HEK293 (cell line): ENCODE measurements around the gene TMED6.

Experiments
- BCL11B ChIP-seq: fragments of 450-650 bp; formaldehyde crosslinking; IDR thresholded peaks from 2 replicates; pipeline ENCODE4 v1.5.1; 2016; ENCODE audit warnings: low read depth, missing biosample characterization, missing genetic modification characterization
- FEZF1 ChIP-seq: fragments of 450-650 bp; formaldehyde crosslinking; IDR thresholded peaks from 2 replicates; pipeline ENCODE4 v1.5.1; 2016; ENCODE audit warnings: missing biosample characterization, missing genetic modification characterization
- GLI2 ChIP-seq: fragments of 450-650 bp; formaldehyde crosslinking; IDR thresholded peaks from 2 replicates; pipeline ENCODE4; 2017; ENCODE audit warnings: missing biosample characterization, missing genetic modification characterization, low read depth, borderline replicate concordance
- GLIS1 ChIP-seq: fragments of 450-650 bp; formaldehyde crosslinking; IDR thresholded peaks from 2 replicates; pipeline ENCODE4 v1.5.1; 2016; ENCODE audit warnings: missing biosample characterization, missing genetic modification characterization
- MEIS1 ChIP-seq: sonication (generic); formaldehyde crosslinking; IDR thresholded peaks from 2 replicates; pipeline ENCODE4 v1.8.1; 2022; ENCODE audit warnings: missing genetic modification reagents, mild to moderate bottlenecking, borderline replicate concordance
- SCRT2 ChIP-seq: fragments of 450-650 bp; formaldehyde crosslinking; IDR thresholded peaks from 2 replicates; pipeline ENCODE4 v1.5.1; 2016; ENCODE audit warnings: missing biosample characterization, missing genetic modification characterization
- SETDB1 ChIP-seq: IDR thresholded peaks from one replicate; pipeline ENCODE4 v1.6.1; 2017; ENCODE audit warnings: mild to moderate bottlenecking, low read length, moderate library complexity, mixed read lengths; ENCODE audit not compliant: insufficient read length
- ZFHX2 ChIP-seq: fragments of 450-650 bp; formaldehyde crosslinking; conservative IDR thresholded peaks from 2 replicates; pipeline ENCODE4 v1.5.1; 2016; ENCODE audit warnings: missing biosample characterization, missing genetic modification characterization
- ZFP41 ChIP-seq: fragments of 450-650 bp; formaldehyde crosslinking; IDR thresholded peaks from 2 replicates; pipeline ENCODE4 v1.5.1; 2016; ENCODE audit warnings: missing biosample characterization, missing genetic modification characterization, borderline replicate concordance
- ZNF292 ChIP-seq: fragments of 450-650 bp; formaldehyde crosslinking; IDR thresholded peaks from 2 replicates; pipeline ENCODE4 v1.5.1; 2016; ENCODE audit warnings: low read depth, missing biosample characterization, missing genetic modification characterization, borderline replicate concordance
- ZNF37A ChIP-seq: fragments of 450-650 bp; IDR thresholded peaks from 2 replicates; pipeline ENCODE4 v1.5.1; 2018; ENCODE audit warnings: missing biosample characterization, missing genetic modification characterization
- ZNF416 ChIP-seq: fragments of 450-650 bp; formaldehyde crosslinking; IDR thresholded peaks from 2 replicates; pipeline ENCODE4 v1.5.1; 2016; ENCODE audit warnings: missing biosample characterization, missing genetic modification characterization
- ZNF426 ChIP-seq: fragments of 450-650 bp; formaldehyde crosslinking; IDR thresholded peaks from 2 replicates; pipeline ENCODE4 v1.5.1; 2017; ENCODE audit warnings: missing biosample characterization, missing genetic modification characterization, mild to moderate bottlenecking, inconsistent platforms, moderate library complexity
- ZNF510 ChIP-seq: fragments of 450-650 bp; formaldehyde crosslinking; IDR thresholded peaks from 2 replicates; pipeline ENCODE4 v1.5.1; 2018; ENCODE audit warnings: mild to moderate bottlenecking, missing genetic modification characterization, missing biosample characterization; ENCODE audit not compliant: insufficient replicate concordance
- ZNF561 ChIP-seq: fragments of 450-650 bp; IDR thresholded peaks from 2 replicates; pipeline ENCODE4 v1.5.1; 2018; ENCODE audit warnings: missing biosample characterization, missing genetic modification characterization, borderline replicate concordance
- ZNF571 ChIP-seq: fragments of 450-650 bp; formaldehyde crosslinking; IDR thresholded peaks from 2 replicates; pipeline ENCODE4 v1.5.0; 2017; ENCODE audit warnings: missing biosample characterization, missing genetic modification characterization
- ZNF596 ChIP-seq: fragments of 450-650 bp; IDR thresholded peaks from 2 replicates; pipeline ENCODE4 v1.5.0; 2018; ENCODE audit warnings: missing biosample characterization, mild to moderate bottlenecking, missing genetic modification characterization, moderate library complexity
- ZNF664 ChIP-seq: fragments of 450-650 bp; formaldehyde crosslinking; IDR thresholded peaks from 2 replicates; pipeline ENCODE4 v1.5.1; 2016; ENCODE audit warnings: missing biosample characterization, missing genetic modification characterization
- ZNF768 ChIP-seq: fragments of 450-650 bp; formaldehyde crosslinking; IDR thresholded peaks from 2 replicates; pipeline ENCODE4 v1.5.1; 2018; ENCODE audit warnings: missing biosample characterization, mild to moderate bottlenecking, missing genetic modification characterization
- ZSCAN16 ChIP-seq: fragments of 450-650 bp; formaldehyde crosslinking; IDR thresholded peaks from 2 replicates; pipeline ENCODE4 v1.5.1; 2016; ENCODE audit warnings: missing biosample characterization, missing genetic modification characterization
- TF ChIP-seq, protein P1 (sequence below): fragments of 450-650 bp; formaldehyde crosslinking; IDR thresholded peaks from 2 replicates; pipeline ENCODE4 v1.5.1; 2016; ENCODE audit warnings: missing biosample characterization, missing genetic modification characterization
- TF ChIP-seq, protein P2 (sequence below): fragments of 450-650 bp; formaldehyde crosslinking; IDR thresholded peaks from 2 replicates; pipeline ENCODE4 v1.5.1; 2016; ENCODE audit warnings: missing biosample characterization, missing genetic modification characterization
- TF ChIP-seq, protein P3 (sequence below): fragments of 450-650 bp; formaldehyde crosslinking; IDR thresholded peaks from 2 replicates; pipeline ENCODE4 v1.5.1; 2016; ENCODE audit warnings: missing biosample characterization, missing genetic modification characterization
- TF ChIP-seq, protein P4 (sequence below): fragments of 450-650 bp; IDR thresholded peaks from 2 replicates; pipeline ENCODE4 v1.5.1; 2018; ENCODE audit warnings: missing biosample characterization, missing genetic modification characterization
- TF ChIP-seq, protein P5 (sequence below): fragments of 450-650 bp; formaldehyde crosslinking; IDR thresholded peaks from 2 replicates; pipeline ENCODE4 v1.5.1; 2016; ENCODE audit warnings: missing biosample characterization, missing genetic modification characterization
- TF ChIP-seq, protein P6 (sequence below): fragments of 450-650 bp; formaldehyde crosslinking; IDR thresholded peaks from 2 replicates; pipeline ENCODE4 v1.5.1; 2017; ENCODE audit warnings: missing biosample characterization, missing genetic modification characterization

Gene TMED6

DNA sequence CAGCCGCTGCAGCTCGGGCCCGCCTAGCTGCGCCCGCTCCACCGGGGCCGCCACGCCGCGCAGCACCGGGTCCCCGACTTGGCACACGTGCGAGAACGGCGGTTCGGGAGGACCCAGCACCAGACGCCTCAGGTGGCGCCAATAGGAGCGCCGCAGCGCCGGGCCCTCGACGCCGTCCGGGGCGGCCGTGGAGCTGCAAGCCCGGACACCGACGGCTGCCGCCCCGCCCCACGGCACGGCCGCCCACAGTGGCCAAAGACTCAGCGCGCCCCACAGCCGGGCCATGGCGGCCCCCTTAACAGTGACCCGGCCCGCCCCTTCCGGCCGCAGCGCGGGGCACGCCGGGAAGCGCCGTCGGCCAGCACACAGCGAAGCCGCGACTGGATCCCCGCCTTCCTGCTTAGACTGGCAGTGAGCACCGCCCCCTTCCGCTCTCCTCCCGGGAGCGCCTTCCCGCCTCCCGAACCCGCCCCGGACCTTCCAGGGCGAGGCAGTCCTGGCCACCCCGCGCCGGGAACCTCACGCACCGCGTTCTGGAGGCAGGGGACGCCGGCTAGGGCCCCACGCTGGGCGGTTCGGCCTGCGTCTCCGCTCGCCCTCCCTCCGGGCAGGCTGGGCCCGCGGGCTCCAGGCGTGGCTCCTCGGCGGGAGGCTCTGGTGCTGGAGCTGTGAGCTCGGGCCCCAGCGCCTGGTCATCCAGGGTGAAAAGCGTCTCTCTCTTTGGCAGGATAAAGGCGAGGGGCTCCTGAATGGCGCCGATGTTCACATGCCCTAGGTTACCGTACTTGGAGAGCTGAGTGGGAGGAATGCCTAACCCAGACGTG is 21.1 kb downstream of the TMED6 start, which contains the start of gene PDF (continued):
- TF ChIP-seq ZNF416 (tag by site-specific recombination) (no peak), ZSCAN16 (tag by site-specific recombination) (no peak), ZNF664 (tag by site-specific recombination) (no peak), ZNF292 (tag by site-specific recombination) (no peak), BCL11B (no peak), ZNF768 (0 out of 2 replicates have a peak, but pooled peaks have one; percentile 7), ZNF571 (no peak), SCRT2 (tag by site-specific recombination) (no peak), GLI2 (tag by site-specific recombination) (no peak), ZNF596 (no peak), MEIS1 (CRISPR knock-in tag) (no peak), SETDB1 (no peak), GLIS1 (peak; percentile 77), ZFP41 (no peak), ZNF37A (tag by site-specific recombination) (no peak), ZNF510 (tag by site-specific recombination) (no peak), FEZF1 (no peak), ZNF426 (tag by site-specific recombination) (no peak), ZFHX2 (no peak; the same call in none of the 2 replicates), ZNF561 (no peak; the same call in 1 of the 2 replicates)
- TF ChIP-seq, protein P1, sequence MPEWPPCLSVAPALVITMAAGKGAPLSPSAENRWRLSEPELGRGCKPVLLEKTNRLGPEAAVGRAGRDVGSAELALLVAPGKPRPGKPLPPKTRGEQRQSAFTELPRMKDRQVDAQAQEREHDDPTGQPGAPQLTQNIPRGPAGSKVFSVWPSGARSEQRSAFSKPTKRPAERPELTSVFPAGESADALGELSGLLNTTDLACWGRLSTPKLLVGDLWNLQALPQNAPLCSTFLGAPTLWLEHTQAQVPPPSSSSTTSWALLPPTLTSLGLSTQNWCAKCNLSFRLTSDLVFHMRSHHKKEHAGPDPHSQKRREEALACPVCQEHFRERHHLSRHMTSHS (tag by site-specific recombination) = no peak
- TF ChIP-seq, protein P2, sequence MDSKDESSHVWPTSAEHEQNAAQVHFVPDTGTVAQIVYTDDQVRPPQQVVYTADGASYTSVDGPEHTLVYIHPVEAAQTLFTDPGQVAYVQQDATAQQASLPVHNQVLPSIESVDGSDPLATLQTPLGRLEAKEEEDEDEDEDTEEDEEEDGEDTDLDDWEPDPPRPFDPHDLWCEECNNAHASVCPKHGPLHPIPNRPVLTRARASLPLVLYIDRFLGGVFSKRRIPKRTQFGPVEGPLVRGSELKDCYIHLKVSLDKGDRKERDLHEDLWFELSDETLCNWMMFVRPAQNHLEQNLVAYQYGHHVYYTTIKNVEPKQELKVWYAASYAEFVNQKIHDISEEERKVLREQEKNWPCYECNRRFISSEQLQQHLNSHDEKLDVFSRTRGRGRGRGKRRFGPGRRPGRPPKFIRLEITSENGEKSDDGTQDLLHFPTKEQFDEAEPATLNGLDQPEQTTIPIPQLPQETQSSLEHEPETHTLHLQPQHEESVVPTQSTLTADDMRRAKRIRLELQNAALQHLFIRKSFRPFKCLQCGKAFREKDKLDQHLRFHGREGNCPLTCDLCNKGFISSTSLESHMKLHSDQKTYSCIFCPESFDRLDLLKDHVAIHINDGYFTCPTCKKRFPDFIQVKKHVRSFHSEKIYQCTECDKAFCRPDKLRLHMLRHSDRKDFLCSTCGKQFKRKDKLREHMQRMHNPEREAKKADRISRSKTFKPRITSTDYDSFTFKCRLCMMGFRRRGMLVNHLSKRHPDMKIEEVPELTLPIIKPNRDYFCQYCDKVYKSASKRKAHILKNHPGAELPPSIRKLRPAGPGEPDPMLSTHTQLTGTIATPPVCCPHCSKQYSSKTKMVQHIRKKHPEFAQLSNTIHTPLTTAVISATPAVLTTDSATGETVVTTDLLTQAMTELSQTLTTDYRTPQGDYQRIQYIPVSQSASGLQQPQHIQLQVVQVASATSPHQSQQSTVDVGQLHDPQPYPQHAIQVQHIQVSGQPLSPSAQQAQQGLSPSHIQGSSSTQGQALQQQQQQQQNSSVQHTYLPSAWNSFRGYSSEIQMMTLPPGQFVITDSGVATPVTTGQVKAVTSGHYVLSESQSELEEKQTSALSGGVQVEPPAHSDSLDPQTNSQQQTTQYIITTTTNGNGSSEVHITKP (tag by site-specific recombination) = peak; percentile 31; the same call in 1 of the 2 replicates
- TF ChIP-seq, protein P3, sequence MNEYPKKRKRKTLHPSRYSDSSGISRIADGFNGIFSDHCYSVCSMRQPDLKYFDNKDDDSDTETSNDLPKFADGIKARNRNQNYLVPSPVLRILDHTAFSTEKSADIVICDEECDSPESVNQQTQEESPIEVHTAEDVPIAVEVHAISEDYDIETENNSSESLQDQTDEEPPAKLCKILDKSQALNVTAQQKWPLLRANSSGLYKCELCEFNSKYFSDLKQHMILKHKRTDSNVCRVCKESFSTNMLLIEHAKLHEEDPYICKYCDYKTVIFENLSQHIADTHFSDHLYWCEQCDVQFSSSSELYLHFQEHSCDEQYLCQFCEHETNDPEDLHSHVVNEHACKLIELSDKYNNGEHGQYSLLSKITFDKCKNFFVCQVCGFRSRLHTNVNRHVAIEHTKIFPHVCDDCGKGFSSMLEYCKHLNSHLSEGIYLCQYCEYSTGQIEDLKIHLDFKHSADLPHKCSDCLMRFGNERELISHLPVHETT (tag by site-specific recombination) = no peak
- TF ChIP-seq, protein P4, sequence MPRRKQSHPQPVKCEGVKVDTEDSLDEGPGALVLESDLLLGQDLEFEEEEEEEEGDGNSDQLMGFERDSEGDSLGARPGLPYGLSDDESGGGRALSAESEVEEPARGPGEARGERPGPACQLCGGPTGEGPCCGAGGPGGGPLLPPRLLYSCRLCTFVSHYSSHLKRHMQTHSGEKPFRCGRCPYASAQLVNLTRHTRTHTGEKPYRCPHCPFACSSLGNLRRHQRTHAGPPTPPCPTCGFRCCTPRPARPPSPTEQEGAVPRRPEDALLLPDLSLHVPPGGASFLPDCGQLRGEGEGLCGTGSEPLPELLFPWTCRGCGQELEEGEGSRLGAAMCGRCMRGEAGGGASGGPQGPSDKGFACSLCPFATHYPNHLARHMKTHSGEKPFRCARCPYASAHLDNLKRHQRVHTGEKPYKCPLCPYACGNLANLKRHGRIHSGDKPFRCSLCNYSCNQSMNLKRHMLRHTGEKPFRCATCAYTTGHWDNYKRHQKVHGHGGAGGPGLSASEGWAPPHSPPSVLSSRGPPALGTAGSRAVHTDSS (tag by site-specific recombination) = peak; percentile 41; the same call in 1 of the 2 replicates
- TF ChIP-seq, protein P5, sequence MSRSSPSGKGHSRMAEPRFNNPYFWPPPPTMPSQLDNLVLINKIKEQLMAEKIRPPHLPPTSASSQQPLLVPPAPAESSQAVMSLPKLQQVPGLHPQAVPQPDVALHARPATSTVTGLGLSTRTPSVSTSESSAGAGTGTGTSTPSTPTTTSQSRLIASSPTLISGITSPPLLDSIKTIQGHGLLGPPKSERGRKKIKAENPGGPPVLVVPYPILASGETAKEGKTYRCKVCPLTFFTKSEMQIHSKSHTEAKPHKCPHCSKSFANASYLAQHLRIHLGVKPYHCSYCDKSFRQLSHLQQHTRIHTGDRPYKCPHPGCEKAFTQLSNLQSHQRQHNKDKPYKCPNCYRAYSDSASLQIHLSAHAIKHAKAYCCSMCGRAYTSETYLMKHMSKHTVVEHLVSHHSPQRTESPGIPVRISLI (tag by site-specific recombination) = no peak
- TF ChIP-seq, protein P6, sequence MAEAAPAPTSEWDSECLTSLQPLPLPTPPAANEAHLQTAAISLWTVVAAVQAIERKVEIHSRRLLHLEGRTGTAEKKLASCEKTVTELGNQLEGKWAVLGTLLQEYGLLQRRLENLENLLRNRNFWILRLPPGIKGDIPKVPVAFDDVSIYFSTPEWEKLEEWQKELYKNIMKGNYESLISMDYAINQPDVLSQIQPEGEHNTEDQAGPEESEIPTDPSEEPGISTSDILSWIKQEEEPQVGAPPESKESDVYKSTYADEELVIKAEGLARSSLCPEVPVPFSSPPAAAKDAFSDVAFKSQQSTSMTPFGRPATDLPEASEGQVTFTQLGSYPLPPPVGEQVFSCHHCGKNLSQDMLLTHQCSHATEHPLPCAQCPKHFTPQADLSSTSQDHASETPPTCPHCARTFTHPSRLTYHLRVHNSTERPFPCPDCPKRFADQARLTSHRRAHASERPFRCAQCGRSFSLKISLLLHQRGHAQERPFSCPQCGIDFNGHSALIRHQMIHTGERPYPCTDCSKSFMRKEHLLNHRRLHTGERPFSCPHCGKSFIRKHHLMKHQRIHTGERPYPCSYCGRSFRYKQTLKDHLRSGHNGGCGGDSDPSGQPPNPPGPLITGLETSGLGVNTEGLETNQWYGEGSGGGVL (tag by site-specific recombination) = peak; percentile 96
